A549 (cell line): ENCODE data around the gene ACE2. TPM values are rescaled to one million over a fixed set of nuclear protein-coding genes. Genes with fewer than 3 reads are reported as not detected.

Experiments
- ATAC-seq, 2 experiments: fragments of 200-7000 bp in 1 of 2; fragments of >200 bp in 1 of 2; cut with Nextera tagmentation in 1 of 2; cut with Tn5 transposase in 1 of 2; 3 replicates each; pipeline versions ENCODE4 v1.8.0 to v1.9.1; 2018 to 2020; ENCODE audit warnings: mild to moderate bottlenecking in 1 of 2, moderate library complexity in 1 of 2
- CTCF ChIA-PET: fragments of 300-600 bp; sonication (Branson Sonifier 250); formaldehyde crosslinking; extraction: SDS; loops from one replicate; lab custom pipeline; 2021; ENCODE audit warnings: antibody characterized with exemption, inconsistent platforms; lab: Yijun Ruan, JAX
- POLR2A ChIA-PET: fragments of 350-600 bp; formaldehyde crosslinking; extraction: SDS; loops from one replicate; lab custom pipeline; 2021; ENCODE audit warnings: antibody characterized with exemption, inconsistent platforms; lab: Yijun Ruan, JAX
- DNase-seq, 2 experiments: peaks; one replicate each; pipeline versions ENCODE4 v3.0.0 to v3.0.0-alpha.2; 2011 to 2016; ENCODE audit warnings: low read depth in 1 of 2, low spot score in 1 of 2
- FAIRE-seq: peaks from 2 replicates; lab custom pipeline; 2011; peaks lifted over from hg19 to GRCh38; lab: Jason Lieb, UNC
- H3K27ac ChIP-seq, 2 experiments: fragments of >200 bp; sonication (Bioruptor Twin); formaldehyde crosslinking; 3 replicates each; pipeline ENCODE4 v1.5.1; 2016 to 2017
- H3K4me1 ChIP-seq: fragments of >200 bp; sonication (Bioruptor Twin); formaldehyde crosslinking; 3 replicates; pipeline ENCODE4 v1.6.1; 2016
- H3K4me2 ChIP-seq: fragments of >200 bp; sonication (Bioruptor Twin); formaldehyde crosslinking; 3 replicates; pipeline ENCODE4 v1.6.1; 2016
- H3K4me3 ChIP-seq: fragments of >200 bp; sonication (Bioruptor Twin); formaldehyde crosslinking; 3 replicates; pipeline ENCODE4 v1.5.1; 2016
- H3K9me3 ChIP-seq: fragments of >200 bp; sonication (Bioruptor Twin); formaldehyde crosslinking; 3 replicates; pipeline ENCODE4 v1.6.1; 2016
- BHLHE40 ChIP-seq: IDR thresholded peaks from 2 replicates; pipeline ENCODE4 v1.6.1; 2012; ENCODE audit warnings: low read depth, low read length, inconsistent platforms
- CTCF ChIP-seq: fragments of >200 bp; sonication (Bioruptor Twin); formaldehyde crosslinking; IDR thresholded peaks from 3 replicates; pipeline ENCODE4 v1.5.1; 2016
- EHF ChIP-seq: fragments of 250-450 bp; sonication (Bioruptor Pico); IDR thresholded peaks from 2 replicates; pipeline ENCODE4 v1.5.0; 2020; ENCODE audit warnings: mild to moderate bottlenecking
- FOSL2 ChIP-seq, 2 experiments: fragments of 450-650 bp in 1 of 2; fragments of >200 bp in 1 of 2; sonication (Bioruptor Twin) in 1 of 2; formaldehyde crosslinking; IDR thresholded peaks; 2 replicates each; pipeline versions ENCODE4 v1.5.0 to v1.6.1; 2016 to 2020; ENCODE audit warnings: mild to moderate bottlenecking in 1 of 2, moderate library complexity in 1 of 2
- HDAC2 ChIP-seq: fragments of 200-600 bp; sonication (generic); IDR thresholded peaks from 2 replicates; pipeline ENCODE4 v1.6.1; 2016
- HES2 ChIP-seq: fragments of >200 bp; sonication (Bioruptor Twin); formaldehyde crosslinking; IDR thresholded peaks from 2 replicates; pipeline ENCODE4 v1.6.1; 2016
- JUNB ChIP-seq: fragments of >200 bp; sonication (Bioruptor Twin); formaldehyde crosslinking; IDR thresholded peaks from 2 replicates; pipeline ENCODE4 v1.6.1; 2016
- MAX ChIP-seq: IDR thresholded peaks from 2 replicates; pipeline ENCODE4 v1.6.1; 2012
- MYC ChIP-seq: IDR thresholded peaks from 2 replicates; pipeline ENCODE4 v1.6.1; 2012; ENCODE audit warnings: mild to moderate bottlenecking, inconsistent platforms, low read length, improper control_type of control experiment, borderline replicate concordance
- NPAS2 ChIP-seq: fragments of 250-450 bp; sonication (Bioruptor Pico); IDR thresholded peaks from 2 replicates; pipeline ENCODE4 v1.8.0; 2022; ENCODE audit warnings: mild to moderate bottlenecking, moderate library complexity, borderline replicate concordance
- PHF8 ChIP-seq: fragments of 200-600 bp; sonication (generic); IDR thresholded peaks from 2 replicates; pipeline ENCODE4 v1.6.1; 2016; ENCODE audit warnings: low read depth, mild to moderate bottlenecking, antibody characterized with exemption, moderate library complexity, borderline replicate concordance
- POLR2AphosphoS2 ChIP-seq: conservative IDR thresholded peaks from 2 replicates; pipeline ENCODE4 v1.6.1; 2012; ENCODE audit warnings: low read length, improper control_type of control experiment, inconsistent platforms
- RARB ChIP-seq: fragments of 250-450 bp; sonication (Bioruptor Pico); IDR thresholded peaks from 2 replicates; pipeline ENCODE4 v1.8.0; 2021; ENCODE audit warnings: mild to moderate bottlenecking, moderate library complexity
- RFX5 ChIP-seq: fragments of 450-650 bp; IDR thresholded peaks from 2 replicates; pipeline ENCODE4 v1.7.1; 2014; ENCODE audit warnings: antibody characterized with exemption, mild to moderate bottlenecking, moderate library complexity
- TP53 ChIP-seq: fragments of 250-450 bp; sonication (Bioruptor Pico); IDR thresholded peaks from 2 replicates; pipeline ENCODE4 v1.5.0; 2021; ENCODE audit warnings: mild to moderate bottlenecking, moderate library complexity
- ZC3H11A ChIP-seq: fragments of 450-650 bp; IDR thresholded peaks from 2 replicates; pipeline ENCODE4 v1.6.1; 2014; ENCODE audit warnings: antibody characterized with exemption, mild to moderate bottlenecking
- ZFP36 ChIP-seq: fragments of 450-650 bp; IDR thresholded peaks from 2 replicates; pipeline ENCODE4 v1.6.1; 2014; ENCODE audit warnings: borderline replicate concordance; ENCODE audit not compliant: partially characterized antibody
- ZNF302 ChIP-seq: fragments of 250-450 bp; sonication (Bioruptor Pico); IDR thresholded peaks from 2 replicates; pipeline ENCODE4 v1.9.0; 2021; ENCODE audit warnings: inconsistent platforms, mild to moderate bottlenecking, moderate library complexity
- WGBS: methylation state at CpG from one replicate; pipeline ENCODE4 v1.1.6; 2017; ENCODE audit errors: missing lambda C conversion rate; 5-methylcytosine and 5-hydroxymethylcytosine counted together
- polyA plus RNA-seq, 4 experiments: library from polyadenylated mRNA; depleted of rRNA in 3 of 4; stranded (reverse); fragments of >200 nt; fragmentation: RNase III in 1 of 4; extraction: RNeasy Plus Mini Kit Qiagen cat#74134 plus additional on column Dnase treatment in 1 of 4; gene quantifications; 2 replicates in 3 of 4; 3 replicates in 1 of 4; pipeline ENCODE4 v1.2.3, GENCODE V29; 2011 to 2017

ACE2 gene
- polyA plus RNA-seq, 2 of the 4 experiments (the other 2 are of a cell fraction): 0.06 TPM; not detected in 1

GRCh38 chrX:15623054-15623453, 22.3 kb upstream of the ACE2 start:
- ChIA-PET CTCF (no interaction called here), POLR2A (no interaction called here)
- Histone ChIP-seq H3K27ac (no peak overlapping the region), H3K4me3 (no peak overlapping the region), H3K4me2 (no peak overlapping the region), H3K9me3 (no peaks in the 10 kb centered on the region), H3K4me1 (peaks cover 10% of the 10 kb centered on the region; the same call in 2 of the 3 replicates)
- TF ChIP-seq CTCF: no peak
- no peak for TF ChIP-seq RARB (CRISPR knock-in tag)
- TF ChIP-seq PHF8: no peak
- no peak for TF ChIP-seq TP53 (CRISPR knock-in tag)
- no peak for TF ChIP-seq EHF
- no peak for TF ChIP-seq RFX5
- FAIRE-seq: peak; percentile 72
- no peak for DNase-seq
- ATAC-seq: no peak
- WGBS: 82% methylated on average over 1 of the region's 1 CpG

GRCh38 chrX:15619053-15619755, 18.4 kb upstream of the ACE2 start:
- Histone ChIP-seq H3K4me2 (peak overlapping the region; percentile 28; the same call in 2 of the 3 replicates), H3K27ac (no peak overlapping the region), H3K4me3 (no peak overlapping the region), H3K9me3 (no peaks in the 10 kb centered on the region), H3K4me1 (peaks cover 10% of the 10 kb centered on the region; the same call in 2 of the 3 replicates)
- TF ChIP-seq BHLHE40 (no peak), FOSL2 (IDR thresholded peaks at IDR 0.05) (no peak), FOSL2 (CRISPR knock-in tag; IDR thresholded peaks at IDR 0.05) (peak; percentile 52; the same call in 1 of the 2 replicates)
- ATAC-seq (peak; percentile 43 to 73; a peak in 2 of 6 replicates), DNase-seq (peak; percentile 1 to 36), FAIRE-seq (peak; percentile 89)
- ChIA-PET POLR2A (no interaction called here), CTCF (no interaction called here)
- 40% methylated on average over 3 of the region's 3 CpGs for WGBS

- WGBS: 32% methylated on average over 6 of the region's 6 CpGs
- POLR2A ChIA-PET: no interaction called here
- DNase-seq: no peak
Observed at GRCh38 chrX:15617111-15617510, 16.4 kb upstream of the ACE2 start.

GRCh38 chrX:15616531-15616930, 15.8 kb upstream of the ACE2 start:
- H3K27ac ChIP-seq: no peak overlapping the region
- no peak for DNase-seq
- H3K4me1 ChIP-seq: peaks cover 10% of the 10 kb centered on the region; the same call in 2 of the 3 replicates
- ChIA-PET CTCF (no interaction called here), POLR2A (no interaction called here)
- no peak for FAIRE-seq
- 60% methylated on average over 3 of the region's 3 CpGs for WGBS
- TF ChIP-seq HDAC2 (no peak), HES2 (no peak), NPAS2 (no peak), POLR2AphosphoS2 (no peak), ZFP36 (no peak), MYC (no peak), JUNB (no peak), MAX (no peak), ZC3H11A (no peak), BHLHE40 (no peak)
- no peaks in the 10 kb centered on the region for H3K9me3 ChIP-seq
- no peak overlapping the region for H3K4me3 ChIP-seq
- no peak overlapping the region for H3K4me2 ChIP-seq
- ATAC-seq: no peak

More at GRCh38 chrX:15617111-15617510, 16.4 kb upstream of the ACE2 start:
- Histone ChIP-seq H3K4me1 (peaks cover 10% of the 10 kb centered on the region; the same call in 2 of the 3 replicates), H3K9me3 (no peaks in the 10 kb centered on the region), H3K4me2 (no peak overlapping the region), H3K4me3 (no peak overlapping the region), H3K27ac (no peak overlapping the region)
- TF ChIP-seq POLR2AphosphoS2: no peak
- TF ChIP-seq ZNF302 (CRISPR knock-in tag): no peak
- ATAC-seq (no peak), FAIRE-seq (no peak)
- CTCF ChIA-PET: no interaction called here
